ENCODE measurements around the gene LMNA. TPM values are rescaled to one million over a fixed set of nuclear protein-coding genes. Genes with fewer than 3 reads are reported as not detected.

LMNA gene
- total and polyA plus RNA-seq, 2 experiments from 2014 or later = 1,219 to 1,230 TPM

GRCh38 chr1:156099282-156099681 lies 15.2 kb upstream of the LMNA start:
- Histone ChIP-seq H3K4me2 (ENCODE audit: unreplicated experiment) (no peak overlapping the region), H4K20me1 (ENCODE audit: insufficient read depth) (no peaks in the 10 kb centered on the region), H2AFZ (no peak overlapping the region), H3K27me3 (replicated peaks; ENCODE audit: insufficient read depth) (no peaks in the 10 kb centered on the region), H3K27ac (no peak overlapping the region), H3K9me2 (ENCODE audit: insufficient read depth) (no peaks in the 10 kb centered on the region), H3K79me2 (ENCODE audit: insufficient read depth) (peaks cover 14% of the 10 kb centered on the region), H3K9me3 (ENCODE audit: low read depth) (no peaks in the 10 kb centered on the region), H3K9ac (no peak overlapping the region), H3K36me3 (ENCODE audit: low read depth) (no peaks in the 10 kb centered on the region), H3K4me3 (no peak overlapping the region), H3K4me1 (ENCODE audit: insufficient read depth) (peaks cover 37% of the 10 kb centered on the region), H3F3A (ENCODE audit: insufficient read depth) (peaks cover 7% of the 10 kb centered on the region; the same call in 1 of the 2 replicates)
- 66 to 71% methylated on average over 3 of the region's 3 CpGs for WGBS, 2 experiments (ENCODE audit: low coverage in 1 of 2, low lambda C conversion rate in 2 of 2, missing lambda C conversion rate in 2 of 2)
- no peak for TF ChIP-seq EZH2phosphoT487 (IDR thresholded peaks at IDR 0.05; ENCODE audit: insufficient read depth, low read depth)
- no peak for TF ChIP-seq EZH2 (IDR thresholded peaks at IDR 0.05; ENCODE audit: insufficient read depth, poor library complexity, severe bottlenecking)
- in situ Hi-C loops (cut with MboI) = loop anchor here (5.0 to 10.0 kb wide), 2 partner anchors 33 to 126 kb away; no protein-coding TSS in a partner anchor
- no peak for DNase-seq

- H3K9ac ChIP-seq = no peak overlapping the region
- 83% methylated on average over 4 of the region's 4 CpGs for WGBS, 2 experiments (ENCODE audit: low coverage in 1 of 2, low lambda C conversion rate in 2 of 2, missing lambda C conversion rate in 2 of 2)
- H3K79me2 ChIP-seq (ENCODE audit: insufficient read depth) = peaks cover 20% of the 10 kb centered on the region
- H3K9me2 ChIP-seq (ENCODE audit: insufficient read depth) = no peaks in the 10 kb centered on the region
- H3F3A ChIP-seq (ENCODE audit: insufficient read depth) = peaks cover 10% of the 10 kb centered on the region
- no peak overlapping the region for H2AFZ ChIP-seq
- H3K36me3 ChIP-seq (ENCODE audit: low read depth) = no peaks in the 10 kb centered on the region
- no peak overlapping the region for H3K4me3 ChIP-seq
- H4K20me1 ChIP-seq (ENCODE audit: insufficient read depth) = no peaks in the 10 kb centered on the region
- in situ Hi-C loops (cut with MboI) = no loop called here
- no peak for DNase-seq
- no peak overlapping the region for H3K27ac ChIP-seq
- H3K9me3 ChIP-seq (ENCODE audit: low read depth) = no peaks in the 10 kb centered on the region
- TF ChIP-seq EZH2phosphoT487 (IDR thresholded peaks at IDR 0.05; ENCODE audit: insufficient read depth, low read depth) (no peak), EZH2 (IDR thresholded peaks at IDR 0.05; ENCODE audit: insufficient read depth, poor library complexity, severe bottlenecking) (no peak)
- peaks cover 49% of the 10 kb centered on the region for H3K4me1 ChIP-seq (ENCODE audit: insufficient read depth)
- no peaks in the 10 kb centered on the region for H3K27me3 ChIP-seq (replicated peaks; ENCODE audit: insufficient read depth)
- no peak overlapping the region for H3K4me2 ChIP-seq (ENCODE audit: unreplicated experiment)
These were observed 14.1 kb upstream of the LMNA start for GRCh38 chr1:156100205-156100995.

- WGBS, 2 experiments (ENCODE audit: low coverage in 1 of 2, low lambda C conversion rate in 2 of 2, missing lambda C conversion rate in 2 of 2) = 64 to 70% methylated on average over 6 of the region's 6 CpGs
- Histone ChIP-seq H3K9me2 (ENCODE audit: insufficient read depth) (no peaks in the 10 kb centered on the region), H3K79me2 (ENCODE audit: insufficient read depth) (peaks cover 19% of the 10 kb centered on the region), H3K9me3 (ENCODE audit: low read depth) (no peaks in the 10 kb centered on the region), H3F3A (ENCODE audit: insufficient read depth) (peaks cover 9% of the 10 kb centered on the region), H3K4me1 (ENCODE audit: insufficient read depth) (peaks cover 49% of the 10 kb centered on the region), H3K9ac (peak overlapping the region; percentile 97), H3K4me2 (ENCODE audit: unreplicated experiment) (no peak overlapping the region), H3K27ac (peak overlapping the region; percentile 99; the same call in 1 of the 2 replicates), H3K27me3 (replicated peaks; ENCODE audit: insufficient read depth) (no peaks in the 10 kb centered on the region), H3K36me3 (ENCODE audit: low read depth) (no peaks in the 10 kb centered on the region), H3K4me3 (no peak overlapping the region), H4K20me1 (ENCODE audit: insufficient read depth) (no peaks in the 10 kb centered on the region), H2AFZ (no peak overlapping the region)
- no peak for TF ChIP-seq EZH2 (IDR thresholded peaks at IDR 0.05; ENCODE audit: insufficient read depth, poor library complexity, severe bottlenecking)
- no peak for TF ChIP-seq EZH2phosphoT487 (IDR thresholded peaks at IDR 0.05; ENCODE audit: insufficient read depth, low read depth)
- in situ Hi-C loops (cut with MboI) = no loop called here
- no peak for DNase-seq
These were observed 12.6 kb upstream of the LMNA start for GRCh38 chr1:156101880-156102279.

DNA sequence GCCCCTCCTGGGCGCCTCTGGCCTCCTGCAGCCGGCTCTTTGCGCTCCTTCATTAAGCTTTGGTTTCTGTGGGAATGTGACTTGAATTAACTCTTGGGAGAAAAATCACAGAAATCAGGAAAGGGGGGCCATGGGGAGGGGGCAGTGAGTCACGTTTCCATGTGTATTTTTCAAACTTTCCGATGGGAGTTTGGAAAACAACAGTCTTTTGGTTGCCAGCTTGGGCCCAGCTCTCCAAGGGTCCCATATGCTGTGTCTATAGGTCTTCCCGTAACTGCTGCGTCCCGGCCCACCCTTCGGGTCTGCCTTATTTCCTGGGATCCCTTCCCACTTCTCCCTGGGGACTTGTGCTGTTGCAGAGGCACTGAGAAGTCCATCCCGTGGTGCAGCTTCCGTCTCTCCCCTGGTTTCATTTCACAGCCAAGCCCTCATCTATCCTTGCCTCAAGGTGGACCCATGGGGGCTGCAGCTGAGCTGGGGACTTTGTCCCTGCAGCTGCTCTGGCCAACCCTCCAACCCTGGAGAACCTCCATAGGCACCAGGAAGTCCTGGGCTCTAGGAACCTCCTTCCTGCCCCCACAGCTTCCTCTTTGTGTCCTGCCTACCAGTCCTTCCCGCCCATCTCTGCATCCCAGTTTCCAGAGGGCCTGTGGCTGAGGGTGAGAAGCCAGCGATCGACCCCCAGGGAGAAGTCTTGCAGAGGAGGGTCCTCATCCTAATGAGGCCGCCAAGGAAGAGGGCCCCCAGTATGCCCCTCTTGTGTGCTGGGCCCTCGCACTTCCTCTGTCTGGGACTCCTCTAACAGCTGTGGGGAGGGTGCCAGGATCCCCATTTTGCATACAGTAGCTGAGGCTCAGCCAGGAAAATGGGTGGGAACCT lies 11.6 kb upstream of the LMNA start:
- Histone ChIP-seq H3K36me3 (ENCODE audit: low read depth) (no peaks in the 10 kb centered on the region), H3K79me2 (ENCODE audit: insufficient read depth) (peaks cover 15% of the 10 kb centered on the region), H3K27me3 (replicated peaks; ENCODE audit: insufficient read depth) (no peaks in the 10 kb centered on the region), H2AFZ (peak overlapping the region; percentile 56), H3K4me1 (ENCODE audit: insufficient read depth) (peaks cover 49% of the 10 kb centered on the region), H3K4me2 (ENCODE audit: unreplicated experiment) (peak overlapping the region; percentile 77), H4K20me1 (ENCODE audit: insufficient read depth) (no peaks in the 10 kb centered on the region), H3K9ac (peak overlapping the region; percentile 97), H3K27ac (peak overlapping the region; percentile 99), H3K9me2 (ENCODE audit: insufficient read depth) (no peaks in the 10 kb centered on the region), H3K9me3 (ENCODE audit: low read depth) (no peaks in the 10 kb centered on the region), H3F3A (ENCODE audit: insufficient read depth) (peaks cover 9% of the 10 kb centered on the region), H3K4me3 (peak overlapping the region; percentile 45)
- TF ChIP-seq EZH2 (IDR thresholded peaks at IDR 0.05; ENCODE audit: insufficient read depth, poor library complexity, severe bottlenecking) = no peak
- TF ChIP-seq EZH2phosphoT487 (IDR thresholded peaks at IDR 0.05; ENCODE audit: insufficient read depth, low read depth) = no peak
- in situ Hi-C loops (cut with MboI) = no loop called here
- peak; percentile 81 for DNase-seq
- WGBS, 2 experiments (ENCODE audit: low coverage in 1 of 2, low lambda C conversion rate in 2 of 2, missing lambda C conversion rate in 2 of 2) = 8 to 10% methylated on average over 16 of the region's 16 CpGs

Data from GM23248 (cell line).